ENCODE measurements around the gene PGM5. TPM values are rescaled to one million over a fixed set of nuclear protein-coding genes. Genes with fewer than 3 reads are reported as not detected.

The PGM5 gene
- total and polyA plus RNA-seq, 2 donors (not counting 3 experiments of a cell fraction or from before 2014, with no cell fraction given) = 0.14 to 1.9 TPM

- POLR2A ChIA-PET = no interaction called here
- no TSS peak for BruUV-seq (replicated peaks)
Observed at GRCh38 chr9:68577774-68578591, 221.6 kb downstream of the PGM5 start.

More at GRCh38 chr9:68577774-68578591, 221.6 kb downstream of the PGM5 start:
- Histone ChIP-seq H3K79me2 (ENCODE audit: control insufficient read depth, insufficient read depth, low read length) (no peaks in the 10 kb centered on the region), H3K4me2 (ENCODE audit: insufficient read depth, low read length) (no peak overlapping the region), H3K4me1 (ENCODE audit: control insufficient read depth, extremely low read depth, insufficient read depth, low read length) (no peaks in the 10 kb centered on the region), H4K20me1 (replicated peaks; ENCODE audit: control insufficient read depth, extremely low read depth, insufficient read depth, low read length) (no peaks in the 10 kb centered on the region), H3K9me1 (replicated peaks; ENCODE audit: control insufficient read depth, extremely low read depth, insufficient read depth, low read length) (no peaks in the 10 kb centered on the region), H2AFZ (ENCODE audit: low read depth, low read length) (no peak overlapping the region), H3K27me3 (ENCODE audit: control insufficient read depth in 2 of 2, insufficient read depth in 2 of 2, low read length in 2 of 2) (no peaks in the 10 kb centered on the region), H3K36me3 (ENCODE audit: control insufficient read depth in 2 of 2, extremely low read depth in 1 of 2, insufficient read depth in 2 of 2, low read length in 2 of 2) (no peaks in the 10 kb centered on the region), H3K9ac (replicated peaks; ENCODE audit: extremely low read depth, insufficient read depth, low read length) (no peak overlapping the region), H3K4me3 (replicated peaks in 1 of 3; ENCODE audit: insufficient read depth in 1 of 3, low read depth in 1 of 3, low read length in 3 of 3) (no peak overlapping the region), H3K27ac (ENCODE audit: insufficient read depth, low read depth, low read length) (no peak overlapping the region), H3K9me3 (replicated peaks; ENCODE audit: control insufficient read depth, insufficient read depth, low read length) (no peaks in the 10 kb centered on the region)
- TF ChIP-seq EZH2 (IDR thresholded peaks at IDR 0.05; ENCODE audit: borderline replicate concordance, low read depth, low read length, severe bottlenecking) (no peak), JUN (IDR thresholded peaks at IDR 0.05; ENCODE audit: borderline replicate concordance, insufficient read depth, insufficient read length, low read depth) (no peak), POLR2A (IDR thresholded peaks at IDR 0.05; ENCODE audit: low read depth, low read length) (no peak), MYC (IDR thresholded peaks at IDR 0.05; ENCODE audit: low read depth, low read length) (no peak)
- intact Hi-C loops (cut with micrococcal nuclease) = no loop called here
- CTCF ChIA-PET = interaction anchor here (1.0 to 2.0 kb wide), 2 partner anchors 10 to 422 kb away, joined by 3 to 7 read pairs; no protein-coding TSS in a partner anchor
- dilution Hi-C loops (cut with MboI; ENCODE audit: extremely low pct_ligation_motif_present, low sequenced_read_pairs) = no loop called here
- FAIRE-seq = no peak
- no peak for DNase-seq (ENCODE audit: low read depth, low spot score)

Other genes with a start within 250 kb of the PGM5 start
- gene ZNG1C, start 114.6 kb upstream of the PGM5 start, total RNA-seq = 31.5 and 40.8 TPM in 2 replicates
- gene ZNG1C, start 114.6 kb upstream of the PGM5 start, polyA plus RNA-seq = 13.6 and 32.3 TPM in 2 replicates
- not detected in 2 replicates for gene FOXD4L3, start 53.7 kb upstream of the PGM5 start, total RNA-seq
- not detected in 2 replicates for gene FOXD4L3, start 53.7 kb upstream of the PGM5 start, polyA plus RNA-seq
- gene TMEM252, start 184.3 kb downstream of the PGM5 start, total RNA-seq = not detected in 2 replicates
- gene TMEM252, start 184.3 kb downstream of the PGM5 start, polyA plus RNA-seq = not detected in 2 replicates